ENCODE measurements around the gene MOBP. TPM values are rescaled to one million over a fixed set of nuclear protein-coding genes. Genes with fewer than 3 reads are reported as not detected.

The MOBP gene
- total and polyA plus RNA-seq, 9 of the 15 experiments (the other 6 are each of a cell fraction or from before 2014, with no cell fraction given) = 0.09 to 0.33 (median 0.11) TPM; not detected in 4

DNA sequence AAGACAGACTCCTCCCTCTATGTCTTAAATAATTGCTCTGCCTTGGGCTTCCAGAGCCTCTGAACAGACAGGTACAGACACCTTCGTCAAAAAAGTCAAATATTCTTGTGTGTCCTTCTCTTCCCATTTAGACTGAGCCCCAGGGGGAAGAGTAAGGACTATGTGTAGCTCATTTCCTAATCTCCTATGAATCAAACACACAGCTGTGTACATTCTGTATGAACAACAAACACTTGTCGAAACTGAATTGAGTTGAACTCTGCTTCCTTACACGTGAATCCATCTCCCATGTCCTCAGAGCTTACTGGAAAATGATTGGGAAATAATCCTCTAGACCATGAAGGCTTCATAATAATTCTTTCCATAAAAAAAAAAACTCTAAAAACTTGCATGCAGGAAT, 80.8 kb downstream of the MOBP start (continued):
- TF ChIP-seq, protein P1, sequence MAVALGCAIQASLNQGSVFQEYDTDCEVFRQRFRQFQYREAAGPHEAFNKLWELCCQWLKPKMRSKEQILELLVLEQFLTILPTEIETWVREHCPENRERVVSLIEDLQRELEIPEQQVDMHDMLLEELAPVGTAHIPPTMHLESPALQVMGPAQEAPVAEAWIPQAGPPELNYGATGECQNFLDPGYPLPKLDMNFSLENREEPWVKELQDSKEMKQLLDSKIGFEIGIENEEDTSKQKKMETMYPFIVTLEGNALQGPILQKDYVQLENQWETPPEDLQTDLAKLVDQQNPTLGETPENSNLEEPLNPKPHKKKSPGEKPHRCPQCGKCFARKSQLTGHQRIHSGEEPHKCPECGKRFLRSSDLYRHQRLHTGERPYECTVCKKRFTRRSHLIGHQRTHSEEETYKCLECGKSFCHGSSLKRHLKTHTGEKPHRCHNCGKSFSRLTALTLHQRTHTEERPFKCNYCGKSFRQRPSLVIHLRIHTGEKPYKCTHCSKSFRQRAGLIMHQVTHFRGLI (CRISPR knock-in tag; IDR thresholded peaks at IDR 0.05) = no peak

DNA sequence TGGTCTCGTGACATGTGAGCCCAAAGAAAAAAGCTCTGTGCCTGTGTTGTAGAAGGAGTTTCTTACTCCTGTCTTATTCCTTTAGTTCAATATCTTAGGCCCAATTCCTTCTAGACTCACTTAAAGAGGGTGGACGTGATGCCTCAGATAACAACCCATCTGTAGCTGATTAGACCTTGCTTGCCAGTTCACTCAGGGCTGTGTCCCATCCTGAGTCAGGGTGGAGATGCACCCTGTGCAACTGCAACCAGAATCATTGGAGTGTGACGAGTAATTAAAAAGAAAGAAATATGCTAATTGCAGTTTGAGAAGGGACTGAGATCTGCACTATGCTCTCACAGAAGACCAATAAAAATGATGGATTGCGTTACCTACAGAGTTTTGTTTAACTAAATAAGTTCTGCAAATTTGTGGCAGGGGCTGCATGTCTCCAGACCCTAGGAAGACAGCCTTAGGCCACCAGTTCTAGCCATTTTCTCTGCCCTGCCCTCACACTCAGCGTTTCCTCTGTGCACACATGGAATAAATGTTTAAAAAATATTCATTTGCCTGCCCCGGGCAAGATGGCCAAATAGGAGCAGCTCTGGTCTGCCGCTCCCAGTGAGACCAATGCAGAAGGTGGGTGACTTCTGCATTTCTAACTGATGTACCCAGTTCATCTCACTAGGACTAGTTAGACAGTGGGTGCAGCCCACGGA, 83.0 kb downstream of the MOBP start:
- DNase-seq (ENCODE audit: extremely low read depth in 1 of 4, low spot score in 3 of 4) (no peak), ATAC-seq (no peak), FAIRE-seq (no peak)
- H3K27me3 ChIP-seq (ENCODE audit: control insufficient read depth in 2 of 2, insufficient read depth in 2 of 2, low read length in 2 of 2) = 0 out of 5 replicates have a peak, but pooled peaks cover 0 to 5% of the 10 kb centered on the region in 2 experiments
- CTCF ChIA-PET (ENCODE audit: low intra/inter-chr PET ratio) = no interaction called here
- H4K20me1 ChIP-seq (replicated peaks; ENCODE audit: control insufficient read depth, insufficient read depth, low read length) = no peaks in the 10 kb centered on the region; the same call in 1 of the 2 replicates
- no peak overlapping the region for H3K4me2 ChIP-seq (ENCODE audit: insufficient read depth, low read length)
- no peaks in the 10 kb centered on the region for H3K9me1 ChIP-seq (ENCODE audit: control insufficient read depth, insufficient read depth, low read length)
- H3K79me2 ChIP-seq (ENCODE audit: control insufficient read depth, insufficient read depth, low read length) = no peaks in the 10 kb centered on the region
- in situ Hi-C loops (cut with MboI) (no loop called here), intact Hi-C loops (cut with micrococcal nuclease) (no loop called here)
- no TSS peak for BruUV-seq (replicated peaks)
- no peak overlapping the region for H3K4me3 ChIP-seq
- no peaks in the 10 kb centered on the region for H3K9me3 ChIP-seq (replicated peaks; ENCODE audit: control insufficient read depth, insufficient read depth, low read depth, low read length)
- H2AFZ ChIP-seq (ENCODE audit: low read depth, low read length) = no peak overlapping the region
- no peaks in the 10 kb centered on the region for H3K36me3 ChIP-seq (ENCODE audit: control insufficient read depth, insufficient read depth, low read length)
- TF ChIP-seq, protein P2, sequence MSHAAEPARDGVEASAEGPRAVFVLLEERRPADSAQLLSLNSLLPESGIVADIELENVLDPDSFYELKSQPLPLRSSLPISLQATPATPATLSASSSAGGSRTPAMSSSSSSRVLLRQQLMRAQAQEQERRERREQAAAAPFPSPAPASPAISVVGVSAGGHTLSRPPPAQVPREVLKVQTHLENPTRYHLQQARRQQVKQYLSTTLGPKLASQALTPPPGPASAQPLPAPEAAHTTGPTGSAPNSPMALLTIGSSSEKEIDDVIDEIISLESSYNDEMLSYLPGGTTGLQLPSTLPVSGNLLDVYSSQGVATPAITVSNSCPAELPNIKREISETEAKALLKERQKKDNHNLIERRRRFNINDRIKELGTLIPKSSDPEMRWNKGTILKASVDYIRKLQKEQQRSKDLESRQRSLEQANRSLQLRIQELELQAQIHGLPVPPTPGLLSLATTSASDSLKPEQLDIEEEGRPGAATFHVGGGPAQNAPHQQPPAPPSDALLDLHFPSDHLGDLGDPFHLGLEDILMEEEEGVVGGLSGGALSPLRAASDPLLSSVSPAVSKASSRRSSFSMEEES (CRISPR knock-in tag; IDR thresholded peaks at IDR 0.05) = 0 out of 2 replicates have a peak, but pooled peaks have one; percentile 26
- TF ChIP-seq, protein P3, sequence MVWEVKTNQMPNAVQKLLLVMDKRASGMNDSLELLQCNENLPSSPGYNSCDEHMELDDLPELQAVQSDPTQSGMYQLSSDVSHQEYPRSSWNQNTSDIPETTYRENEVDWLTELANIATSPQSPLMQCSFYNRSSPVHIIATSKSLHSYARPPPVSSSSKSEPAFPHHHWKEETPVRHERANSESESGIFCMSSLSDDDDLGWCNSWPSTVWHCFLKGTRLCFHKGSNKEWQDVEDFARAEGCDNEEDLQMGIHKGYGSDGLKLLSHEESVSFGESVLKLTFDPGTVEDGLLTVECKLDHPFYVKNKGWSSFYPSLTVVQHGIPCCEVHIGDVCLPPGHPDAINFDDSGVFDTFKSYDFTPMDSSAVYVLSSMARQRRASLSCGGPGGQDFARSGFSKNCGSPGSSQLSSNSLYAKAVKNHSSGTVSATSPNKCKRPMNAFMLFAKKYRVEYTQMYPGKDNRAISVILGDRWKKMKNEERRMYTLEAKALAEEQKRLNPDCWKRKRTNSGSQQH (CRISPR knock-in tag; IDR thresholded peaks at IDR 0.05) = no peak
- TF ChIP-seq, protein P4, sequence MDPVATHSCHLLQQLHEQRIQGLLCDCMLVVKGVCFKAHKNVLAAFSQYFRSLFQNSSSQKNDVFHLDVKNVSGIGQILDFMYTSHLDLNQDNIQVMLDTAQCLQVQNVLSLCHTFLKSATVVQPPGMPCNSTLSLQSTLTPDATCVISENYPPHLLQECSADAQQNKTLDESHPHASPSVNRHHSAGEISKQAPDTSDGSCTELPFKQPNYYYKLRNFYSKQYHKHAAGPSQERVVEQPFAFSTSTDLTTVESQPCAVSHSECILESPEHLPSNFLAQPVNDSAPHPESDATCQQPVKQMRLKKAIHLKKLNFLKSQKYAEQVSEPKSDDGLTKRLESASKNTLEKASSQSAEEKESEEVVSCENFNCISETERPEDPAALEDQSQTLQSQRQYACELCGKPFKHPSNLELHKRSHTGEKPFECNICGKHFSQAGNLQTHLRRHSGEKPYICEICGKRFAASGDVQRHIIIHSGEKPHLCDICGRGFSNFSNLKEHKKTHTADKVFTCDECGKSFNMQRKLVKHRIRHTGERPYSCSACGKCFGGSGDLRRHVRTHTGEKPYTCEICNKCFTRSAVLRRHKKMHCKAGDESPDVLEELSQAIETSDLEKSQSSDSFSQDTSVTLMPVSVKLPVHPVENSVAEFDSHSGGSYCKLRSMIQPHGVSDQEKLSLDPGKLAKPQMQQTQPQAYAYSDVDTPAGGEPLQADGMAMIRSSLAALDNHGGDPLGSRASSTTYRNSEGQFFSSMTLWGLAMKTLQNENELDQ (CRISPR knock-in tag; IDR thresholded peaks at IDR 0.05; ENCODE audit: borderline replicate concordance) = no peak
- TF ChIP-seq SMARCA4 (IDR thresholded peaks at IDR 0.05) (no peak), ZC3H8 (IDR thresholded peaks at IDR 0.05) (no peak)
- H3K27ac ChIP-seq (ENCODE audit: extremely low read depth, low read depth, low read length) = no peak overlapping the region
- POLR2A ChIA-PET = interaction anchor here (0.6 to 1.0 kb wide), 2 partner anchors 9 to 19 kb away, joined by 3 read pairs; no protein-coding TSS in a partner anchor
- 3% methylated on average over 8 of the region's 8 CpGs for WGBS (ENCODE audit: insufficient coverage, low coverage, missing lambda C conversion rate)
- H3K9ac ChIP-seq (ENCODE audit: insufficient read depth in 1 of 2, low read depth in 2 of 2, low read length in 2 of 2) = no peak overlapping the region
- H3K4me1 ChIP-seq (replicated peaks in 1 of 2; ENCODE audit: control insufficient read depth in 2 of 2, insufficient read depth in 2 of 2, low read length in 2 of 2) = no peaks in the 10 kb centered on the region

Measured in K562 (cell line).